Mesenchymal stem cell (in vitro differentiated cells and primary cell): ENCODE results near the gene ZKSCAN7.
A peak's percentile ranks its signal among the peaks of the same experiment; 100 is the strongest.
"Not testable (repeated sequence)": the region's sequence is repeated elsewhere in the genome, so short reads cannot be mapped to it uniquely, and the experiment has no call there.

Experiments
- DNase-seq: peaks from one replicate; pipeline ENCODE4 v3.0.0-alpha.2; 2013
- H2AFZ ChIP-seq: one replicate; pipeline ENCODE4 v1.6.1; 2013; ENCODE audit warnings: low read depth, mild to moderate bottlenecking, control low read depth, inconsistent platforms, low read length, moderate library complexity
- H2AK5ac ChIP-seq: 2 replicates; pipeline ENCODE4 v1.6.1; 2013; ENCODE audit warnings: low read length, moderate library complexity, mild to moderate bottlenecking, inconsistent platforms; ENCODE audit not compliant: severe bottlenecking
- H2BK120ac ChIP-seq: one replicate; pipeline ENCODE4 v1.6.1; 2013; ENCODE audit warnings: low read depth, mild to moderate bottlenecking, inconsistent platforms, low read length, moderate library complexity
- H2BK12ac ChIP-seq, 2 experiments: one replicate each; pipeline ENCODE4 v1.6.1; 2013; ENCODE audit warnings: inconsistent platforms in 2 of 2, low read length in 2 of 2, mild to moderate bottlenecking in 2 of 2, moderate library complexity in 2 of 2, control low read depth in 1 of 2
- H2BK15ac ChIP-seq: one replicate; pipeline ENCODE4 v1.6.1; 2013; ENCODE audit warnings: mild to moderate bottlenecking, low read depth, inconsistent platforms; ENCODE audit not compliant: poor library complexity, severe bottlenecking
- H2BK5ac ChIP-seq: 2 replicates; pipeline ENCODE4 v1.6.1; 2013; ENCODE audit warnings: low read depth, mild to moderate bottlenecking, low read length, control low read depth, inconsistent platforms; ENCODE audit not compliant: poor library complexity, severe bottlenecking
- H3K14ac ChIP-seq, 2 experiments: one replicate each; pipeline ENCODE4 v1.6.1; 2013; ENCODE audit warnings: inconsistent platforms in 2 of 2, low read length in 2 of 2, control low read depth in 1 of 2, mild to moderate bottlenecking in 1 of 2, moderate library complexity in 1 of 2
- H3K18ac ChIP-seq, 2 experiments: one replicate each; pipeline ENCODE4 v1.6.1; 2013; ENCODE audit warnings: inconsistent platforms in 2 of 2, low read length in 2 of 2, control low read depth in 1 of 2, low read depth in 1 of 2, mild to moderate bottlenecking in 1 of 2
- H3K23ac ChIP-seq, 2 experiments: one replicate each; pipeline ENCODE4 v1.6.1; 2013; ENCODE audit warnings: inconsistent platforms in 2 of 2, low read length in 2 of 2, mild to moderate bottlenecking in 2 of 2, moderate library complexity in 2 of 2, control low read depth in 1 of 2
- H3K27ac ChIP-seq: 2 replicates; pipeline ENCODE4 v1.5.1; 2013; ENCODE audit warnings: mild to moderate bottlenecking, moderate library complexity, low read length, control low read depth, inconsistent platforms; ENCODE audit not compliant: poor library complexity, severe bottlenecking
- H3K27me3 ChIP-seq, 2 experiments: 2 replicates each; pipeline versions ENCODE4 v1.6.1 to v1.7.0; 2013; ENCODE audit warnings: low read length in 2 of 2, mild to moderate bottlenecking in 2 of 2, moderate library complexity in 2 of 2, control low read depth in 1 of 2, inconsistent platforms in 1 of 2; ENCODE audit not compliant: control insufficient read depth in 1 of 2, insufficient read depth in 1 of 2
- H3K36me3 ChIP-seq, 2 experiments: 2 replicates each; pipeline versions ENCODE4 v1.6.1 to v1.7.0; 2013; ENCODE audit warnings: low read length in 2 of 2, control low read depth in 1 of 2, inconsistent platforms in 1 of 2, low read depth in 1 of 2, mild to moderate bottlenecking in 1 of 2; ENCODE audit not compliant: insufficient read depth in 2 of 2, control insufficient read depth in 1 of 2
- H3K4ac ChIP-seq, 2 experiments: one replicate each; pipeline ENCODE4 v1.6.1; 2013; ENCODE audit warnings: inconsistent platforms in 2 of 2, low read length in 2 of 2, mild to moderate bottlenecking in 2 of 2, moderate library complexity in 2 of 2, control low read depth in 1 of 2, low read depth in 1 of 2
- H3K4me1 ChIP-seq: 2 replicates; pipeline ENCODE4 v1.6.1; 2013; ENCODE audit warnings: low read depth, low read length, control low read depth; ENCODE audit not compliant: control insufficient read depth, insufficient read depth
- H3K4me2 ChIP-seq: 2 replicates; pipeline ENCODE4 v1.6.1; 2013; ENCODE audit warnings: low read length, mild to moderate bottlenecking, inconsistent platforms; ENCODE audit not compliant: poor library complexity, severe bottlenecking
- H3K4me3 ChIP-seq, 2 experiments: 2 replicates each; pipeline versions ENCODE4 v1.5.1 to v1.7.0; 2013; ENCODE audit warnings: low read length in 2 of 2, mild to moderate bottlenecking in 2 of 2, control low read depth in 1 of 2, low read depth in 1 of 2; ENCODE audit not compliant: insufficient read depth in 1 of 2
- H3K79me1 ChIP-seq: replicated peaks from 2 replicates; pipeline ENCODE4 v1.6.1; 2013; ENCODE audit warnings: mild to moderate bottlenecking, control low read depth, low read length, inconsistent platforms; ENCODE audit not compliant: poor library complexity, severe bottlenecking
- H3K9ac ChIP-seq: 2 replicates; pipeline ENCODE4 v1.7.0; 2013; ENCODE audit warnings: mild to moderate bottlenecking, low read length, moderate library complexity
- H3K9me3 ChIP-seq: 2 replicates; pipeline ENCODE4 v1.7.0; 2013; ENCODE audit warnings: mild to moderate bottlenecking, low read length; ENCODE audit not compliant: control insufficient read depth
- H4K8ac ChIP-seq: one replicate; pipeline ENCODE4 v1.6.1; 2013; ENCODE audit warnings: inconsistent platforms, mild to moderate bottlenecking, low read length, moderate library complexity
- H4K91ac ChIP-seq: one replicate; pipeline ENCODE4 v1.6.1; 2013; ENCODE audit warnings: mild to moderate bottlenecking, low read length, inconsistent platforms
- WGBS: methylation state at CpG from one replicate; pipeline ENCODE4 v1.1.7; 2013; ENCODE audit warnings: mixed read lengths; 5-methylcytosine and 5-hydroxymethylcytosine counted together

Gene ZKSCAN7

GRCh38 chr3:44529927-44530326 is 25.1 kb upstream of the ZKSCAN7 start:
- H3K27ac ChIP-seq: no peak overlapping the region
- no peak overlapping the region for H2AFZ ChIP-seq
- no peak overlapping the region for H4K91ac ChIP-seq
- H2BK120ac ChIP-seq: no peak overlapping the region
- H2BK5ac ChIP-seq: no peak overlapping the region
- H2AK5ac ChIP-seq: no peak overlapping the region
- no peak overlapping the region for H3K4me2 ChIP-seq
- H3K9ac ChIP-seq: no peak overlapping the region
- peaks cover 4% of the 10 kb centered on the region for H3K4me1 ChIP-seq
- H3K4ac ChIP-seq: no peak overlapping the region
- no peak overlapping the region for H3K23ac ChIP-seq
- H3K27me3 ChIP-seq: peaks cover 19 to 28% of the 10 kb centered on the region in 2 experiments
- no peak overlapping the region for H3K14ac ChIP-seq
- no peak overlapping the region for H4K8ac ChIP-seq
- no peak overlapping the region for H2BK12ac ChIP-seq
- no peak overlapping the region for H2BK15ac ChIP-seq
- no peaks in the 10 kb centered on the region for H3K36me3 ChIP-seq
- H3K9me3 ChIP-seq: no peaks in the 10 kb centered on the region
- H3K79me1 ChIP-seq: no peaks in the 10 kb centered on the region
- WGBS: 0% methylated on average over 1 of the region's 1 CpG
- no peak for DNase-seq
- H3K18ac ChIP-seq: no peak overlapping the region
- no peak overlapping the region for H3K4me3 ChIP-seq

GRCh38 chr3:44530911-44531310 is 24.1 kb upstream of the ZKSCAN7 start:
- H3K4me1 ChIP-seq: peaks cover 6% of the 10 kb centered on the region
- H3K4ac ChIP-seq: no peak overlapping the region
- no peak overlapping the region for H3K23ac ChIP-seq
- H3K4me2 ChIP-seq: no peak overlapping the region
- no peaks in the 10 kb centered on the region for H3K79me1 ChIP-seq
- H2AFZ ChIP-seq: no peak overlapping the region
- 47% methylated on average over 1 of the region's 2 CpGs for WGBS
- no peak overlapping the region for H2BK12ac ChIP-seq
- H2BK5ac ChIP-seq: no peak overlapping the region
- no peak for DNase-seq
- no peak overlapping the region for H3K27ac ChIP-seq
- no peak overlapping the region for H2AK5ac ChIP-seq
- H3K27me3 ChIP-seq: peaks cover 12 to 32% of the 10 kb centered on the region in 2 experiments
- no peak overlapping the region for H3K14ac ChIP-seq
- no peaks in the 10 kb centered on the region for H3K9me3 ChIP-seq
- H2BK15ac ChIP-seq: no peak overlapping the region
- H3K4me3 ChIP-seq: no peak overlapping the region
- no peaks in the 10 kb centered on the region for H3K36me3 ChIP-seq
- no peak overlapping the region for H3K9ac ChIP-seq
- H2BK120ac ChIP-seq: no peak overlapping the region
- H4K8ac ChIP-seq: no peak overlapping the region
- no peak overlapping the region for H4K91ac ChIP-seq
- H3K18ac ChIP-seq: no peak overlapping the region

GRCh38 chr3:44534659-44535058 is 20.3 kb upstream of the ZKSCAN7 start:
- peaks cover 18 to 46% of the 10 kb centered on the region in 2 experiments for H3K27me3 ChIP-seq
- not testable (repeated sequence) for H3K9me3 ChIP-seq, H3K4me2 ChIP-seq, H2AK5ac ChIP-seq, H2BK15ac ChIP-seq, H3K4me1 ChIP-seq, H3K4ac ChIP-seq, H3K23ac ChIP-seq, H3K27ac ChIP-seq, H3K36me3 ChIP-seq, H2BK5ac ChIP-seq, H3K18ac ChIP-seq, H2AFZ ChIP-seq, H2BK12ac ChIP-seq, H2BK120ac ChIP-seq, H4K8ac ChIP-seq, H4K91ac ChIP-seq, H3K9ac ChIP-seq, H3K14ac ChIP-seq, H3K4me3 ChIP-seq, H3K79me1 ChIP-seq
- peak; percentile 8 for DNase-seq
- WGBS: 25% methylated on average over 4 of the region's 4 CpGs

GRCh38 chr3:44535364-44535763 is 19.6 kb upstream of the ZKSCAN7 start:
- H4K91ac ChIP-seq: no peak overlapping the region
- peaks cover 18 to 46% of the 10 kb centered on the region in 2 experiments for H3K27me3 ChIP-seq
- H3K36me3 ChIP-seq: no peaks in the 10 kb centered on the region
- H3K9ac ChIP-seq: no peak overlapping the region
- no peak overlapping the region for H4K8ac ChIP-seq
- H3K79me1 ChIP-seq: no peaks in the 10 kb centered on the region
- no peak overlapping the region for H3K14ac ChIP-seq
- no peak overlapping the region for H3K4me2 ChIP-seq
- no peak overlapping the region for H3K4ac ChIP-seq
- WGBS: no CpG with 5 or more reads among the region's 1 CpG
- H2BK120ac ChIP-seq: no peak overlapping the region
- H2BK12ac ChIP-seq: no peak overlapping the region
- H3K9me3 ChIP-seq: no peaks in the 10 kb centered on the region
- H2BK5ac ChIP-seq: no peak overlapping the region
- H3K23ac ChIP-seq: no peak overlapping the region
- H2AK5ac ChIP-seq: peak overlapping the region; percentile 52
- DNase-seq: no peak
- no peak overlapping the region for H2BK15ac ChIP-seq
- no peak overlapping the region for H3K4me3 ChIP-seq
- no peak overlapping the region for H3K27ac ChIP-seq
- H3K18ac ChIP-seq: no peak overlapping the region
- H3K4me1 ChIP-seq: peaks cover 6% of the 10 kb centered on the region
- H2AFZ ChIP-seq: no peak overlapping the region
